K562 (cell line): Measurements from ENCODE around the gene PTGES3. TPM values are rescaled to one million over a fixed set of nuclear protein-coding genes. Genes with fewer than 3 reads are reported as not detected.
A peak's percentile ranks its signal among the peaks of the same experiment; 100 is the strongest.

Experiments used
- ATF6 ChIP-seq: sonication (generic); formaldehyde crosslinking; IDR thresholded peaks from 2 replicates; pipeline ENCODE4 v1.4.0; 2020; ENCODE audit warnings: mild to moderate bottlenecking, missing genetic modification reagents
- ATF7 ChIP-seq: fragments of 450-650 bp; IDR thresholded peaks from 2 replicates; pipeline ENCODE4 v1.7.1; 2014; ENCODE audit warnings: mild to moderate bottlenecking, moderate library complexity
- CEBPB ChIP-seq: fragments of 450-650 bp; IDR thresholded peaks from 2 replicates; pipeline ENCODE4 v1.6.1; 2016; ENCODE audit warnings: missing genetic modification characterization, missing compliant biosample characterization
- DLX4 ChIP-seq: fragments of 250-450 bp; sonication (Bioruptor Pico); IDR thresholded peaks from 2 replicates; pipeline ENCODE4 v1.6.1; 2021; ENCODE audit warnings: mild to moderate bottlenecking
- E2F3 ChIP-seq: fragments of 250-450 bp; sonication (Bioruptor Pico); IDR thresholded peaks from 2 replicates; pipeline ENCODE4 v1.4.0; 2020; ENCODE audit warnings: mild to moderate bottlenecking
- ESRRA ChIP-seq: fragments of 450-650 bp; IDR thresholded peaks from 2 replicates; pipeline ENCODE4 v1.6.1; 2014; ENCODE audit warnings: low read depth, mild to moderate bottlenecking, moderate library complexity, borderline replicate concordance
- FOXM1 ChIP-seq, 2 experiments: fragments of 450-650 bp in 1 of 2; sonication (generic) in 1 of 2; formaldehyde crosslinking in 1 of 2; IDR thresholded peaks; 2 replicates each; pipeline versions ENCODE4 v1.6.1 to v1.9.0; 2017 to 2022; ENCODE audit warnings: low read depth in 2 of 2, mild to moderate bottlenecking in 2 of 2, missing genetic modification reagents in 1 of 2, moderate library complexity in 1 of 2
- HDAC1 ChIP-seq, 2 experiments: fragments of 450-650 bp; IDR thresholded peaks; 2 replicates each; pipeline ENCODE4 v1.6.1; 2016 to 2017; ENCODE audit warnings: inconsistent platforms in 1 of 2, mild to moderate bottlenecking in 1 of 2, moderate library complexity in 1 of 2
- MAFK ChIP-seq: IDR thresholded peaks from 2 replicates; pipeline ENCODE4 v1.6.1; 2011; ENCODE audit warnings: low read length, improper control_type of control experiment
- MTA3 ChIP-seq: fragments of 450-650 bp; formaldehyde crosslinking; IDR thresholded peaks from 2 replicates; pipeline ENCODE4 v1.6.1; 2017; ENCODE audit warnings: mild to moderate bottlenecking, borderline replicate concordance
- MYBL2 ChIP-seq, 2 experiments: fragments of 450-650 bp in 1 of 2; sonication (generic) in 1 of 2; formaldehyde crosslinking in 1 of 2; IDR thresholded peaks; 2 replicates each; pipeline versions ENCODE4 v1.6.1 to v1.8.1; 2017 to 2022; ENCODE audit warnings: borderline replicate concordance in 1 of 2, inconsistent platforms in 1 of 2, low read depth in 1 of 2, mild to moderate bottlenecking in 1 of 2, missing genetic modification reagents in 1 of 2, moderate library complexity in 1 of 2
- NCOR1 ChIP-seq: fragments of 450-650 bp; IDR thresholded peaks from 2 replicates; pipeline ENCODE4 v1.6.1; 2016; ENCODE audit warnings: mild to moderate bottlenecking, moderate library complexity
- NR0B1 ChIP-seq: fragments of 450-650 bp; IDR thresholded peaks from one replicate; pipeline ENCODE4 v1.6.1; 2018; ENCODE audit warnings: mild to moderate bottlenecking, moderate library complexity; ENCODE audit not compliant: partially characterized antibody
- POLR2AphosphoS2 ChIP-seq: IDR thresholded peaks from 2 replicates; pipeline ENCODE4 v1.6.1; 2012; ENCODE audit warnings: low read length, improper control_type of control experiment
- RB1 ChIP-seq: fragments of 450-650 bp; IDR thresholded peaks from 2 replicates; pipeline ENCODE4 v1.6.1; 2017; ENCODE audit warnings: low read depth, mild to moderate bottlenecking
- RBM25 ChIP-seq: fragments of 200-400 bp; formaldehyde crosslinking; IDR thresholded peaks from 2 replicates; pipeline ENCODE4 v1.6.1; 2018; ENCODE audit warnings: low read length, low read depth, moderate library complexity; ENCODE audit not compliant: severe bottlenecking
- RNF2 ChIP-seq: sonication (generic); IDR thresholded peaks from 2 replicates; pipeline ENCODE4 v1.6.1; 2016
- SAFB ChIP-seq: fragments of 200-400 bp; formaldehyde crosslinking; IDR thresholded peaks from 2 replicates; pipeline ENCODE4 v1.6.1; 2017; ENCODE audit warnings: low read depth, low read length, borderline replicate concordance
- SNAPC5 ChIP-seq: fragments of 250-450 bp; sonication (Bioruptor Pico); IDR thresholded peaks from 2 replicates; pipeline ENCODE4 v1.8.0; 2021; ENCODE audit warnings: moderate library complexity, mild to moderate bottlenecking, inconsistent platforms
- SPI1 ChIP-seq: IDR thresholded peaks from 2 replicates; pipeline ENCODE4 v1.6.1; 2011; ENCODE audit warnings: low read depth, low read length, control low read depth, borderline replicate concordance
- USF1 ChIP-seq: sonication (generic); formaldehyde crosslinking; IDR thresholded peaks from 2 replicates; pipeline ENCODE4 v1.9.0; 2022; ENCODE audit warnings: mild to moderate bottlenecking, missing genetic modification reagents
- ZBTB26 ChIP-seq: fragments of 450-650 bp; formaldehyde crosslinking; IDR thresholded peaks from 2 replicates; pipeline ENCODE4 v1.4.0; 2022; ENCODE audit warnings: missing genetic modification characterization
- polyA plus RNA-seq, 8 experiments: library from polyadenylated mRNA; depleted of rRNA in 4 of 8; stranded (reverse) in 5 of 8; unstranded in 3 of 8; fragments of >200 nt; fragmentation: Nextera tagmentation in 2 of 8; fragmentation: Illumina TruSeq in 1 of 8; extraction: Ambion mirVana in 2 of 8; extraction: Trizol in 1 of 8; gene quantifications; 2 replicates each; pipeline versions ENCODE4 v1.2.1 to v1.2.3, GENCODE V29; 2011 to 2014; ENCODE audit warnings: inconsistent platforms in 1 of 8, missing spikeins in 1 of 8
- total RNA-seq, 7 experiments: library from RNA; depleted of rRNA in 6 of 7; stranded (reverse); fragments of >200 nt in 6 of 7; fragmentation: Illumina TruSeq in 2 of 7; extraction: Trizol in 2 of 7; gene quantifications; 2 replicates each; pipeline versions ENCODE4 v1.2.1 to v1.2.3, GENCODE V29; 2011 to 2021; ENCODE audit warnings: low replicate concordance in 1 of 7

PTGES3 gene
- total and polyA plus RNA-seq, 9 of the 15 experiments (the other 6 are each of a cell fraction or from before 2014, with no cell fraction given), result 163 to 501 (median 213) TPM

GRCh38 chr12:56724972-56725722 is 37.1 kb upstream of the PTGES3 start, which contains the start of gene NACA (continued):
- TF ChIP-seq ATF7 (peak; percentile 90), E2F3 (CRISPR knock-in tag) (0 out of 2 replicates have a peak, but pooled peaks have one; percentile 60), MTA3 (peak; percentile 88; the same call in 1 of the 2 replicates), USF1 (peak; percentile 48; the same call in 1 of the 2 replicates), POLR2AphosphoS2 (peak; percentile 98), RBM25 (no peak), HDAC1 (IDR thresholded peaks at IDR 0.05) (peak in 1 of 2 experiments; percentile 90; a peak in 2 of 4 replicates), RNF2 (peak; percentile 31; the same call in 1 of the 2 replicates), NCOR1 (0 out of 2 replicates have a peak, but pooled peaks have one; percentile 58), ESRRA (peak; percentile 86), SAFB (peak; percentile 61; the same call in 1 of the 2 replicates), MAFK (no peak), ZBTB26 (CRISPR knock-in tag) (no peak), SNAPC5 (CRISPR knock-in tag) (no peak), ATF6 (CRISPR knock-in tag) (0 out of 2 replicates have a peak, but pooled peaks have one; percentile 73), RB1 (no peak; the same call in 1 of the 2 replicates), CEBPB (no peak), FOXM1 (IDR thresholded peaks at IDR 0.05; ENCODE audit: low read depth) (no peak), FOXM1 (CRISPR knock-in tag; IDR thresholded peaks at IDR 0.05; ENCODE audit: low read depth) (no peak), MYBL2 (IDR thresholded peaks at IDR 0.05; ENCODE audit: low read depth) (no peak), MYBL2 (CRISPR knock-in tag; IDR thresholded peaks at IDR 0.05; ENCODE audit: borderline replicate concordance) (no peak), SPI1 (peak; percentile 75), NR0B1 (no peak), DLX4 (no peak)
